CD1c-positive myeloid dendritic cell (primary cell): Measurements from ENCODE around the gene SNN.

ENCODE experiments used
- DNase-seq: peaks from one replicate; pipeline ENCODE4 v3.0.0-alpha.2; 2016; ENCODE audit errors: extremely low spot score

Gene SNN

DNA sequence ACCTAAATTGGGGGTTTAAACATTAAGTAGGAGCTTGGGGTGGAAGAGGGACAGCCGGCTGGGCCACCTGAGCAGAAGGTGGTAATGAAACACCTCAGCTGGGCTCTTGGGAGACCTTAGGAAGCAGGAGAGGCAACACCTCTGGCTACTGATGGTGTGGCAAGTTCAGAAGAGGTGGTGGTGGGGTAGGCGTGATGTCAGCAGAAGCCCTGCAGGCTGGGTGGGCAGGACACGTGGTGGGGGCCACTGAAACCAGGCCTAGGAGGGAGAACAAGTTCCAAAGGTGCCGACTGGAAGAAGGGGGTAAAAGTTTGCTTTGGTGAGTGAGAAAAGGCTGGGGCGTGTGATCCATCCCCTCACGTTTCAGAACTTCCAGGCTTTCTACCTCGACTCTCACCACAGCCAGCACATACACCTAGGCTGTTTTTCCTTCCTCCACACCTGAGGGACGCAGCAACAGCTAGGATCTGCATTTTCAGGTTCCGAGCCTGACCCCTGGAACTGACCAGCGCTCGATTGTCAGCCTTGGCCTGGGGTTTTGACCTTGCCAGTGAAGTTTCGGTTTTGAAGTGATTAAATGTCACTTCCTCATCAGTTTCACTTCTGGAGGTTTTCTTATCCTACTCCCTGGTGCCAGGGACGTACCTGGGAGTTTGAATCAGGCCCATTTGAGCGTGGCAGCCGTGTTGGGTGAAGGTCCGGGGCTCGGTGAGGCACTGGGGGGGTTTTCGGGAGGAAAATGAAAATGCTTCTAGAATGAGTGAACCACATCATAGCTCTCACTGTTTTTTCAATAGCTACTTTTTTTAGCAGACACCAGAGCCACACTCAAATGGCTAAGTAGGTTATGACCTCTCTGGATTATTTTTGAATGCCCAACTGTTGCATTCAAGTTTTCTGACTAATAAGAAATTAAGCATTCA is 10.0 kb downstream of the SNN start:
- peak; percentile 51 for DNase-seq

DNA sequence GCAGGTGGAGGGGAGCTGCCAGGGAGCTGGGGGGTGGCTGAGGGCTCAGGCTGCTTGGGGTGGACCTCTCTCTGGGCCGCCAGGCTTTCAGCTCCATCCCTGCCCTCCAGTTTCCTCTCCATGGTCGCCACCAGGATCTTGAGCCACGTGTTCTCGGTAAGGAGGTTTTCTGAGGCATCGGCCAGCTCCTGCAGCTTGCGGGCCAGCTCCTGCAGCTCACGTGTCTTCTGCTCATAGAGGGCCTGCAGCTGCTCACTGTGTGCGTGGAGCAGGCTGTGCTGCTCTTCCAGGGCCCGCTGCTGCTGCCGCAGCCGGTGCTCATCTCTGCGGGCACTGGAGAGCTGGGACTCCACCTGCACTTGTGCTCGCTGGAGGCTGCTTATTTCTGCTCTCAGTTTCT is 11.0 kb downstream of the SNN start:
- no peak for DNase-seq

DNA sequence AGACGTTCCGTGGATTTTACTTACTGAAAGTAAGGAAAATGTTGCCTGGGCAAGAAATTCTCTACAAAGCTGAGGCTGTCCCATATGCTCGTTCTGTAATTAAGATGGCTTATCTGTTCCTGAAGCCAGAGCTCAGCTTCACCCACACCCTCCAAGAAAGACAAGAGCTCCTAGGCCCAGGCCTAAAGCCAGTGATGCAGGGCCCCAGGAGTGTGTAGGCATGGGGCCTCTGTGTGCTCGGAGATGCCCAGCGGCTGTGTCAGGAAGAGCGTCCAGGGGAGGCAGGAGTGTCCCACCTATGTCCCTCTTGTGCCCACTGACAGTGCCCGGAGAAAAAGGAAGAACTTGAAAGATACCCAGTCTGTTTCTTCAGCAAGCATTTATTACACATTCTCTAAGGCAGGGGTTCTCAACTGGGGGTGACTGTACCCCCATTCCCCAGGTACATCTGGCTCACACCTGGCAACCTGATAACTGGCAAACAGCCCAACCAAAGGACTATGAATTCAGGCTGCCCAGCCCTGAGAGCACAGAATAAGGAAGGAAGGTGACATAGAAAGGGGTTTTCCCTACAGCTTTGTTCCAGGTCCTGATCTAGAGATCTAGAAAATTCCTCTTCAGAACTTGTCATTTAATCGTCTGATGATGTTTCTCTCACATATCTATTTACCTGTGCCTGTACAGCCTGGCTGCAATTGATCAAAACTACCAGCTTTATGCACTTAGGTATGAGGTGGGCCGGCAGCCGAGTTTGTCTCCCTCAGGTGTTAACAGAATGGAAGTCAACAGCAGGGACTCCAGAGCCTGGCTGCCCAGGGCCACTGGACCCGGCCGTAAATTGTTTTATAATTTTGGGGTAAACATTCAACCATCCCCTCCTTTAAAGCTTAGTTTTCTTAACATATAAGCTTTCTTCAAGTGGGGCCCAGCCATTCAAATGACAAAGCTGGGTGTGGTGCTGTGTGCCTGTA is 12.0 kb downstream of the SNN start:
- DNase-seq: no peak

DNA sequence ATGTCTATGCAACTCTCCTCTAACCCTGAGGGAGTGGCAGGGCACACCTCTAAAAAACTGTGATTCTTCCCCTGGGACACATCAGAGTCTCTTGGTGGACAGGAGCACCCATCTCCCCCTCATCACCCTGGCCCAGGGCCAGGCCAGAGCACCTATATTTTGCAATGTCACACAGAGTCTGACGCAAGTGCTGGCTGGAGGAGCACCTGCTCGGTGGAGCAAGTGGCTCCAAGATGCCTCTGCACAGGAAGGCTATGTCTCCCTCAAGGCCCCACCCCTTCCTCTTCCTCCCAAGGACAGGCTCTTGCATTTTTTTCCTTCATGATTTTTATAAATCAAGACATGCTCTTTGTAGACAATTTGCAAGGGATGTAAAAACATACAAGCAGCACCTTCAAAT is 13.3 kb downstream of the SNN start:
- DNase-seq: peak; percentile 26

DNA sequence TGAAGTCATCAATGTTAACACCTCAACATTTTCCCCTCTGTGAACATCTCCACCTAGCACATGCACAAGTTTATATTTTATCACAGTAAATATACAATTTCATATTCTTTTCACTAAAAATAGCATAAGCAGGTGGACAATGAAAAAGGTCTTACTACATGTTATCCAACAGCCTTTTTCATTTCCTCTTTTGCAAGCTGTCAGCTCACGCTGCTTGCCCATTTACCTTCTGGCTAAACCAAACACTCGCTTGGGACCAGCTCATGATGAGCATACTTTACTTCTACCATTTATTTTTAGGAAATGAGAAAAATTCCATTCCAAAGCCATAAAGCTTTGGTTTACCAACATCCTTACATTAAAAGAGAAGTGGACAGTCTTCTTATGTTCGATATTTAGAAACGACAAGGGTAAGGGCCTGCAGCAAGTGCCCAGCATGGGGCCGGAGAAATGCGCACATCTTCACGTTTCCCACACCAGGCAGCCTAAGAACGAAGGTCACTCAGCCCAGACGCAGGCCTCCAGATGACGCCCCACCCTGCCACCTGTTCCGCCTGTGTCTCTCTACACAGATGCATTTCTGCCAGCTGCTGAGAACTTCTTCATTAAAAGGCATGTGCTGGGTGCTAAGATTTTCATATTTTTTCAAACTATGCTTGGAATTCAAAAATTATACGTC is 13.9 kb downstream of the SNN start:
- peak; percentile 65 for DNase-seq

DNA sequence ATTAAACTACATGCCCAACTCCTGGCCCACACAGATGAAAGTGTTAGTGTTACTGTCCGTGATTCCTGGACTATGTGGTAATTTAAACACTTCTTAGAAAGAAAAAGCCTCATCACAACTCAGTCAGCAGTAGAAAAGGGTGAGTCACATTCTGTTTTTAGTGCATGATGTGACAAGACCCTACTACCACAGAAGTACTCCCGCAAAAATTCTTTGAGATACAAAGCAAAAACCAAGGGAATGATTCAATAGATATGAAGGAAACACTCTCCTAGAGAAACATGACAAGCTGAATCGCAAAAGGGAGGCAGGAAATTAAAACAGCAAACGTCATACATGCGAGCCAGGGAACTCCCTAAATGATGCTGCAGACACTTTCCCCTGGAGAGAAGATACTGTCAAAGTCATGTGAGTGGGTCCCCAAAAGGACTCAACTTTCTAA is 14.4 kb downstream of the SNN start:
- peak; percentile 73 for DNase-seq

DNA sequence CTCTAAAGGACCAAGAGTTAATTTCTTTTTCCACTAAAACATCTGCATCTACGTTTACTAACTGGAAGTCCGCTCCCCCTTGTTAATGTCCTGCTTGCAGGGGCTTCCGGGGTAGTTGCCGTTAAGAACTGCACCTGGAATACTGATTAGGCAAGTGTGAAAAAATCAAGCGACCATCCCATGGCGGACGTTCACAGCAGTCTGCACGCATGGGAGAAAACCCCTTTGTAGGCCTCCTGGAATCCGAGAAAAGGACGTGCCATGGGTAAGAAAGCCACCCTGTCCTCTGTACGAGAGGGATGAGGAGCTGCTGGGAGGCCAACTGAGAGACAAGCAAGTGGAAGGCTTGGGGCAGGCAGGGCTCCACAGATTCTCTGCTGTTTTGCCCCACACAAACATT is 14.9 kb downstream of the SNN start:
- DNase-seq: no peak

DNA sequence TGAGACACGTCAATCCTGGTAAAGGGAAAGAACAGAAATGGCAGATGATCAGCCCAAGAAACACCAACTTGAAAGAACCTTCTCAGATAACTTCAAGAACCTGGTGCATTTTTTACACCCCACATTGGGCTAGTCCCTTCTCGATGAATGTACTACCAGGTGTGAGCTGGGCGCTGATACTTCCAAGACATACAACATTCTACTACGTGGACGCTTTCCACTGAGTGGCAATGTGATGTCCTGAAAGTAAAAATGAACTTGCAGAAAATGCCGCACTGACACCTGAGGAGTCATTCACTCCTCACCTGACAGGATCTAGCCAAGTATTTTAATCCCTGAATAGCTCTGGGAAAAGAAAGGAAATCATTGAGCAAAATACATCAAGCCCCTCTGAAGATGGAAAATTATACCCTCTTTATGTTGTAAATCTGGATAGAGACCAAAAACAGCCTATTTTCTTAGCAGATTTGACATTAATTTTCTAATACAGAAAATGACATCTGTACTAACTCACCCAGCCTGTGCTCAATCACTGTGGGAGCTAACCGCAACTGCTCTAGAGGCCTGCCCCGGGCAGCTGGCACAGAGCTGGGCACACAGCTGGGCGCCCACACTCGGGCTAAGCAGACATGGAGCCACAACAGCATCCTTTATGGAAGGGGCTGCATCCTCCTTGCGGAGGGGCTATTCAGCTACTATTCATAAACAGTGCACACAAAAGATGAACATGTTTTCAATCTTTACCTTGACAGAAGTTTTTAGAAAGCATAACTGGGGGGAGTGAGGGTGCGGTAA is 16.2 kb downstream of the SNN start:
- DNase-seq: no peak

DNA sequence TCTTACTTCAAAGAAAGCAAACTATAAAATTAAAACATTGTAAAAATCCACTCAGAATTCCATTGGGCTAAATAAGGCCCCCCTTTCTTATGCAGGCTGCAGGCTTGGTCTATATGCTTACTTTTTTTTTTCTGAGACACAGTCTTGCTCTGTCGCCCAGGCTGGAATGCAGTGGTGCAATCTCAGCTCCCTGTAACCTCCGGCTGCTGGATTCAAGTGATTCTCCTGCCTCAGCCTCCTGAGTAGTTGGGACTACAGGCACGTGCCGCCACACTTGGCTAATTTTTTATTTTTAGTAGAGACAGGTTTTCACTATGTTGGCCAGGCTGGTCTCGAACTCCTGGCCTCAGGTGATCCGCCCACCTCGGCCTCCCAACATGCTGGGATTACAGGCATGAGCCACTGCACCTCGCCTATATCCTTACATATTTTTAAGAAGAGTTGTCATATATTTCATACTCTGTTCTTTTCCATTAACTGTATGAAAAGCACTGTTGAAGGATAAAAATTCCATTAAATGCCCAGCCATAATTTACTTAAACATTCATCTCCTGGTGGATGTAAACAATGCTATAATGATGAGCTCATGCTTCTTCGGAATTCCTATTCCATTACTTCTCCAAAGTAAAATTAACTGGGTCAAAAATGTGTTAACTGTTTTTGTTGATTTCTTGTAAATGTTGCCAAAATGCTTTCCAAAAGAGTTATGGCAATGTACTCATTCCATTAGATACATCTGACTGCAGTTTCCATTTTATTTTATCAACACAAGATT is 17.8 kb downstream of the SNN start:
- no peak for DNase-seq

DNA sequence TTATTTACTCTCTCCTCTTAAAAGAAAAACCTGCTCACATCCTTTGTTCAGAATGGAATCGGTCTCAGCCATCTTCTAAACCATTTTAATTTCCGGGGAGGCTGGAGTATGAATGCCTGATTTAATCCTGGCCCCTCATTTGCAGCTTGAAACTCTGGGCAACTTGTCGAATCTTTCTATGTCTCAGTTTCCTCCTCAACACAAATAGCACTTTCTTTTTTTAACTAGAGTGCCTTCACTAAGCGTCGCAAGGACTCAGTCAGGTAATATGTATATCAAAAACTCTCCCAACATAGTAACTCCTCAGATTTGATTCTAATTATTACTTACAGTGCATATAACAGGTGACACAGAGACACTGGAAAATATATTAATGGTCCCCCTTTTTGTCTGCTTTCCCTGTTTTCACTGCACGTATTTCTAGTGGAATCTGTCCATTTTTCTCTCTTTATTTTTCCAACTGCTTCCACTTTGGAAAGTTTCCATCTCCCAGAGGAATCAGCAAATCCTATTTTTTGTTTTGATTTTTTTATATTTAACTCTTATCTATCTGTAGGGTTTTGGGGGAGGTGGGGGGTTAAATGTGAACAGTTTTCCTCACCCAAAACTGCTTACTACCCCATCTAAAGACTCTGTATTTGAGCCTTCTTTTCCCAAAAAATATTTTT is 18.6 kb downstream of the SNN start:
- DNase-seq: no peak

DNA sequence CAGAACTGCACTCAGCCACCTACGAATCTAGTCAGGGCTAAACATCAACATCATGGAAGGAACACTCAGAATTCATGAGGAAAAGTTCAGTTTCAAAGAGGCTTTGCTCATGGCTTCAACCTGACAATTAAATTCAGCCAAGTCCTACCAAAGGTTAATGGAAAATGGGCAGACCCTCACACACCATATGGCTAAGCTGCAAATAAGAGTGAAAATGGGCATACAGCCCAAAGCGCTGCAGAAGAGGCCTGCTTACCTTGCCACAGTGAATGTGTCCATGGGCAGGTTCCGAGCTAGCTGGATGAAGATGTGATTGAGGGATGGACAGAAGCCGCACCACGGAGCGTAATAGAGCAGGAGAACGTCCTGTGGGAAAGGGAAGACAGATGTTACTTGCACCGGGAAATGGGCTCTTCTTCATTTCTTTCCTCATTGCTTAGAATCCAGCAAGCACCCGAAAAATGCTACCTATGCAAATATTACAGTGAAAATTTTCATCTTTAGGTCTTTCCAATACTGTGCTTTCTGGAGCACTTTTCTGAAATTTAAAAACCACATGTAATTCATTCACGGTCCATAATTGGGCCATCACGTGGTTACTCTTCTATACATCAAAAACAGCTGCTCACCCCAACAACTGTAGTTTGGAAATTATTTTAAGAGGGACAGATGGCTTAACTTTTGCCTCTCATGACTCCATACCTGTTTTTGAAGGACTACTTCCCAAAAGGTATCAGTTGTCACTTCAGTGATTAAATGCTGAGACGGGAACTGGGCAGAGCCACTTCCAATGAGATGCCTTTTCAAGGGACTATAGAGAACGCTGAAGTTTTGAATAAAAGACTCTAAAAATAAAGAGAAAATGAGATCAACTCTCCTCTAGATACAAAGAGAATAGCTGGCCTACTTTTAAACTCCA is 19.6 kb downstream of the SNN start:
- no peak for DNase-seq

DNA sequence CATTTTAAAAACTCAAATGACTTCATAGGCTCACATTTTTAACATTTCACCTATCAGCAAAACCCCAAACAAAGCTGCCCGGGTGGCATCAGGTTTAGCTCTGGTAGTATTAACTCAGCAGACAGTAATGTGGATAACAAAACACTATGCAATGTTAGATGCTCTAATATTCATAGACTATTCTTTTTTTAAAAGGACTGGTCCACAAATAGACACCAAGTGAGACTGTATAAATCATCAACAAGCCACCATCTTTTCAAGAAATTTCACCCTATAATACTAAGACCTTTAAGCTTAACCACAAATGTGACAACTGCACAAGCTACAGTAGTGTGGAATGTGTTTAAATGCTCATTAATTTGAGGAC is 20.2 kb downstream of the SNN start:
- DNase-seq: no peak

DNA sequence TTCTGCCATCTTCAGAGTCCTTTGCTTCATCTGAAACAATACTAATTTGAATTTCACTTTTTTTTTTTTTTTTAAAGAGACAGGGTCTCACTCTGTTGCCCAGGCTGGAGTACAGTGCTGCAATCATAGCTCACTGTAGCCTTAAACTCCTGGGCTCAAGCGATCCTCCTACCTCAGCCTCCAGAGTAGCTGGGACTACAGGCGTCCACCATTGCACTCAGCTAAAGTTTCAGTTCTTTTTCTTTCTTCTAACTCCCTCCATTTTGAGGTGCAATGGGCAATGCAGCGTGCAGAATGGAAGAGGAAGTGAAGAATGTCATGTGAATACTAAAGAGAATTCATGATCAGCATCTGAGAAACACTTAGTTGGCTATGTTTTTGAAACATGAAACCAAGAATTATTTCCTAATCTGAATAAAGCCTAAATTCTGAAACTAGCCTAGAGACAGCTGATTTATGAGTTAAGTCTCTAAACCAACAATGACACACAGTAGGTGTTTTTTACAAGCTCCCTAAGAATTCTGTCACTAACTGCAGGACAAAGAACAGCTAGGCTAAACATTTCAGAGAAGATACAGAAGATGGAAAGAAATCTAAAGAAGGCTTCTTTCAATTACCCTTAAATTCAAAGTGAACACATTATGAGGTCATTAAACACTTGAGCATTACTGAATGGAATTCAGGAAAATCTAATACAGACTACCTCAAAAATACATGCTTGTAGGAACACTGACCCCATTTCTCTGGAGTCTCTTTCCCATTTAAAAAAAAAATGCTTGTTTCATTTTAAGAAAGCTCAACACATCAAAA is 21.0 kb downstream of the SNN start:
- DNase-seq: peak; percentile 84

DNA sequence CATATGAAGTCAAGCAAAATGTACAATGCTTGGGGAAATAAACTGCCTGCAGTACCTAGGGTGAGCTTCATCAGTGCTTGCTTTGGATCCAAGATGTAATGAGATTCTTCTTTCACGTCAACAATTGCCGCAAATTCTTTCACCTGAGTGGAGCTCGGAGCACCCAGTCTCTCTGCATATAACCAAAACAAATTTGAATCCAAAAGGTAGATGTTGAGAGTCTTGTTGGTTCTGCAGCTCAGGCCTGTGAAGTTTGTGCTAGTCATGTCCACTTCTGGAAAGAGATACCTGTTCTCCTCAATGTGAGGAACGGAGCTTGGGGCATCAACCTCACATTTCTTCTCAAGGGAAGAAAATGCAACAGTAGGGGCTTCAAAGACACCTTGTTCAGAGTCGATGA is 23.0 kb downstream of the SNN start:
- DNase-seq: no peak

DNA sequence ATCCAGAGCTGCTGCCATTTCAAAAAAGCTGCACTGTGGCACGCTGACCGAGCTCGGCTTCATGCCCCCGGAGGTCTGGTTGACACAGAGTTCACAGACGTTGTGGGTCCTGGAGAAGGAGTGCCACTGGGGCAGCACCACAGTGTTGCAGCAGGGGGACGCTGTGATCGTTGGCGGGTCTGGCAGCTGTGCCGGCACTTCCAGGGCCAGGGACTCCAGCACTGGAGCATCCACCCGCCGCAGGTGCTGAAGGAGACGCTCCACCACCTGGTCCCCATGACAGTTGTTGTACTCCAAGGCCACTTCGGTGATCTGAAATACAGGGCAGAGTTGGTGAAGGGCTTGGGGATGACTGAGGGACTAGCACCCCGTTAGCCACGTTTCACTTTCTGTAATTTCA is 23.5 kb downstream of the SNN start:
- DNase-seq: no peak

DNA sequence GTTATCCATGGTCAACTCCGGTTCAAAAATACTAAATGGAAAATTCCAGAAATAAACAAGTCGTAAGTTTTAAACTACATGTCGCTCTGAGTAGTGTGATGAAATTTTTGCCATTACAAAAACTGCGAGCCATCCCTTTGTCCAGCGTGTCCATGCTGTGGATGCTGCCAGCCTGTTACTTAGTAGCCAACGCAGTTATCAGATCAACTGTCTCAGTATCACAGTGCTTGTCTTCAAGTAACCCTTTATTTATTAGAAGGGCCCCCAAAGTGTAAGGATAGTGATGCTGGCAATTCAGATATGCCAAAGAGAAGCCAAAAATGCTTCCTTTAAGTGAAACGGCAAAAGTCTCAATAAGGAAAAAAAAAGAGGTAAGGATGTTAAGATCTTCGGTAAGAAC is 23.9 kb downstream of the SNN start:
- DNase-seq: no peak

DNA sequence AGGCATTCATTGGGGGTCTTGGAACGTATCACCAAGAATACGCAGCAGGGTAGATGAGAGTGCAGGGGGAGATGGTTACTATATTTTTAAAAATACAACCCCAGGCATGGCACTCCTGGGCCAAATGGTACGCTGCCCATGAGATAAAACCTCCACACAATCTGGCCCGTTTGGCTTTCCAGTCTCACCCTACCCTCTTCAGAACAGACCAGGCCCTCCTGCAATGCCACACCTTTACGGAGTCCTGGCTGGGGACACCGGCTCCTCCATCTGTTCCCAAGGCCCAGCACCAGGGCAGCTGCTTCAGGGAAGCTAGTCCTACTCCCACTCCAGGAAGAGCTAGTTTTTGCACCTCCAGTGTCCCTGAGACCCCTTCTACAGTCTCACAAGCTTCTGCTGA is 24.4 kb downstream of the SNN start:
- DNase-seq: no peak
